ENCODE measurements around the gene CABP2.
A peak's percentile ranks its signal among the peaks of the same experiment; 100 is the strongest.
"Not testable (repeated sequence)": the region's sequence is repeated elsewhere in the genome, so short reads cannot be mapped to it uniquely, and the experiment has no call there.

CABP2 gene

GRCh38 chr11:67514116-67514515 is 9.1 kb downstream of the CABP2 start:
- peaks cover 13% of the 10 kb centered on the region for H3K27me3 ChIP-seq (ENCODE audit: insufficient read depth, low read length)

GRCh38 chr11:67511558-67511957 is 11.7 kb downstream of the CABP2 start:
- H3K27me3 ChIP-seq (ENCODE audit: insufficient read depth, low read length); H3K9me3 ChIP-seq (ENCODE audit: low read length); H3K4me3 ChIP-seq (ENCODE audit: low read length); H2AFZ ChIP-seq (ENCODE audit: low read depth, low read length); H3K36me3 ChIP-seq (ENCODE audit: insufficient read depth, low read length): not testable (repeated sequence)
- peaks cover 15% of the 10 kb centered on the region for H3K4me1 ChIP-seq (ENCODE audit: insufficient read depth, low read length)

More at GRCh38 chr11:67514116-67514515, 9.1 kb downstream of the CABP2 start:
- Histone ChIP-seq H2AFZ (ENCODE audit: low read depth, low read length) (no peak overlapping the region), H3K36me3 (ENCODE audit: insufficient read depth, low read length) (no peaks in the 10 kb centered on the region), H3K9me3 (ENCODE audit: low read length) (no peaks in the 10 kb centered on the region), H3K4me3 (ENCODE audit: low read length) (no peak overlapping the region), H3K4me1 (ENCODE audit: insufficient read depth, low read length) (peaks cover under 1% of the 10 kb centered on the region)

- no peak overlapping the region for H2AFZ ChIP-seq (ENCODE audit: low read depth, low read length)
- no peaks in the 10 kb centered on the region for H3K27me3 ChIP-seq (ENCODE audit: insufficient read depth, low read length)
- no peaks in the 10 kb centered on the region for H3K9me3 ChIP-seq (ENCODE audit: low read length)
- no peaks in the 10 kb centered on the region for H3K36me3 ChIP-seq (ENCODE audit: insufficient read depth, low read length)
- peaks cover 24% of the 10 kb centered on the region for H3K4me1 ChIP-seq (ENCODE audit: insufficient read depth, low read length)
- no peak overlapping the region for H3K4me3 ChIP-seq (ENCODE audit: low read length)
Observed at GRCh38 chr11:67510023-67510345, 13.3 kb downstream of the CABP2 start.

GRCh38 chr11:67508486-67509121 is 14.6 kb downstream of the CABP2 start:
- peak overlapping the region; percentile 79 for H2AFZ ChIP-seq (ENCODE audit: low read depth, low read length)
- H3K4me3 ChIP-seq (ENCODE audit: low read length): peak overlapping the region; percentile 65
- H3K4me1 ChIP-seq (ENCODE audit: insufficient read depth, low read length): peaks cover 28% of the 10 kb centered on the region
- H3K27me3 ChIP-seq (ENCODE audit: insufficient read depth, low read length): no peaks in the 10 kb centered on the region
- H3K36me3 ChIP-seq (ENCODE audit: insufficient read depth, low read length): no peaks in the 10 kb centered on the region
- no peaks in the 10 kb centered on the region for H3K9me3 ChIP-seq (ENCODE audit: low read length)

- Histone ChIP-seq H3K36me3 (ENCODE audit: insufficient read depth, low read length) (no peaks in the 10 kb centered on the region), H3K4me1 (ENCODE audit: insufficient read depth, low read length) (peaks cover 34% of the 10 kb centered on the region), H2AFZ (ENCODE audit: low read depth, low read length) (peak within 1 kb of the TSS; percentile 79), H3K4me3 (ENCODE audit: low read length) (peak within 1 kb of the TSS; percentile 65), H3K27me3 (ENCODE audit: insufficient read depth, low read length) (no peaks in the 10 kb centered on the region), H3K9me3 (ENCODE audit: low read length) (no peaks in the 10 kb centered on the region)
Observed at GRCh38 chr11:67507864-67508485, 15.3 kb downstream of the CABP2 start, which contains the start of gene CDK2AP2. Gene CDK2AP2 (minus strand): TSS chr11:67508162. CDS start chr11:67508082, 80 bp downstream.

GRCh38 chr11:67507242-67507863 is 15.9 kb downstream of the CABP2 start:
- no peaks in the 10 kb centered on the region for H3K27me3 ChIP-seq (ENCODE audit: insufficient read depth, low read length)
- peaks cover 38% of the 10 kb centered on the region for H3K4me1 ChIP-seq (ENCODE audit: insufficient read depth, low read length)
- H3K4me3 ChIP-seq (ENCODE audit: low read length): peak overlapping the region; percentile 65
- no peak overlapping the region for H2AFZ ChIP-seq (ENCODE audit: low read depth, low read length)
- H3K9me3 ChIP-seq (ENCODE audit: low read length): no peaks in the 10 kb centered on the region
- peaks cover 1% of the 10 kb centered on the region for H3K36me3 ChIP-seq (ENCODE audit: insufficient read depth, low read length)

- Histone ChIP-seq H3K36me3 (ENCODE audit: insufficient read depth, low read length) (peaks cover 8% of the 10 kb centered on the region), H3K27me3 (ENCODE audit: insufficient read depth, low read length) (no peaks in the 10 kb centered on the region), H3K4me1 (ENCODE audit: insufficient read depth, low read length) (peaks cover 38% of the 10 kb centered on the region), H3K9me3 (ENCODE audit: low read length) (no peaks in the 10 kb centered on the region), H2AFZ (ENCODE audit: low read depth, low read length) (no peak overlapping the region), H3K4me3 (ENCODE audit: low read length) (no peak overlapping the region)
Observed at GRCh38 chr11:67506426-67507051, 16.7 kb downstream of the CABP2 start.

GRCh38 chr11:67505605-67506396 is 17.4 kb downstream of the CABP2 start:
- no peaks in the 10 kb centered on the region for H3K9me3 ChIP-seq (ENCODE audit: low read length)
- no peaks in the 10 kb centered on the region for H3K27me3 ChIP-seq (ENCODE audit: insufficient read depth, low read length)
- peaks cover 14% of the 10 kb centered on the region for H3K36me3 ChIP-seq (ENCODE audit: insufficient read depth, low read length)
- peaks cover 38% of the 10 kb centered on the region for H3K4me1 ChIP-seq (ENCODE audit: insufficient read depth, low read length)
- H3K4me3 ChIP-seq (ENCODE audit: low read length): peak overlapping the region; percentile 16
- H2AFZ ChIP-seq (ENCODE audit: low read depth, low read length): no peak overlapping the region

- peak within 1 kb of the TSS; percentile 50 for H2AFZ ChIP-seq (ENCODE audit: low read depth, low read length)
- no peaks in the 10 kb centered on the region for H3K27me3 ChIP-seq (ENCODE audit: insufficient read depth, low read length)
- peak within 1 kb of the TSS; percentile 74 for H3K4me3 ChIP-seq (ENCODE audit: low read length)
- peaks cover 17% of the 10 kb centered on the region for H3K36me3 ChIP-seq (ENCODE audit: insufficient read depth, low read length)
- H3K4me1 ChIP-seq (ENCODE audit: insufficient read depth, low read length): peaks cover 38% of the 10 kb centered on the region
- H3K9me3 ChIP-seq (ENCODE audit: low read length): no peaks in the 10 kb centered on the region
Observed at GRCh38 chr11:67504950-67505581, 18.2 kb downstream of the CABP2 start, which contains the start of gene PITPNM1. Gene PITPNM1 (minus strand): TSS chr11:67505363. CDS start chr11:67504180, 1,183 bp downstream.

GRCh38 chr11:67504005-67504949 is 19.0 kb downstream of the CABP2 start:
- no peaks in the 10 kb centered on the region for H3K9me3 ChIP-seq (ENCODE audit: low read length)
- peaks cover 38% of the 10 kb centered on the region for H3K4me1 ChIP-seq (ENCODE audit: insufficient read depth, low read length)
- peak overlapping the region; percentile 50 for H2AFZ ChIP-seq (ENCODE audit: low read depth, low read length)
- peak overlapping the region; percentile 74 for H3K4me3 ChIP-seq (ENCODE audit: low read length)
- peaks cover 17% of the 10 kb centered on the region for H3K36me3 ChIP-seq (ENCODE audit: insufficient read depth, low read length)
- H3K27me3 ChIP-seq (ENCODE audit: insufficient read depth, low read length): no peaks in the 10 kb centered on the region

- Histone ChIP-seq H3K27me3 (ENCODE audit: insufficient read depth, low read length) (no peaks in the 10 kb centered on the region), H3K36me3 (ENCODE audit: insufficient read depth, low read length) (peaks cover 17% of the 10 kb centered on the region), H3K4me3 (ENCODE audit: low read length) (peak overlapping the region; percentile 74), H2AFZ (ENCODE audit: low read depth, low read length) (peak overlapping the region; percentile 19), H3K9me3 (ENCODE audit: low read length) (no peaks in the 10 kb centered on the region), H3K4me1 (ENCODE audit: insufficient read depth, low read length) (peaks cover 33% of the 10 kb centered on the region)
Observed at GRCh38 chr11:67503119-67504004, 19.9 kb downstream of the CABP2 start.
